ENCODE data around the gene PTAR1.
A peak's percentile ranks its signal among the peaks of the same experiment; 100 is the strongest.
"Not testable (repeated sequence)": the region's sequence is repeated elsewhere in the genome, so short reads cannot be mapped to it uniquely, and the experiment has no call there.

PTAR1 gene, protein sequence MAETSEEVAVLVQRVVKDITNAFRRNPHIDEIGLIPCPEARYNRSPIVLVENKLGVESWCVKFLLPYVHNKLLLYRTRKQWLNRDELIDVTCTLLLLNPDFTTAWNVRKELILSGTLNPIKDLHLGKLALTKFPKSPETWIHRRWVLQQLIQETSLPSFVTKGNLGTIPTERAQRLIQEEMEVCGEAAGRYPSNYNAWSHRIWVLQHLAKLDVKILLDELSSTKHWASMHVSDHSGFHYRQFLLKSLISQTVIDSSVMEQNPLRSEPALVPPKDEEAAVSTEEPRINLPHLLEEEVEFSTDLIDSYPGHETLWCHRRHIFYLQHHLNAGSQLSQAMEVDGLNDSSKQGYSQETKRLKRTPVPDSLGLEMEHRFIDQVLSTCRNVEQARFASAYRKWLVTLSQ

DNA sequence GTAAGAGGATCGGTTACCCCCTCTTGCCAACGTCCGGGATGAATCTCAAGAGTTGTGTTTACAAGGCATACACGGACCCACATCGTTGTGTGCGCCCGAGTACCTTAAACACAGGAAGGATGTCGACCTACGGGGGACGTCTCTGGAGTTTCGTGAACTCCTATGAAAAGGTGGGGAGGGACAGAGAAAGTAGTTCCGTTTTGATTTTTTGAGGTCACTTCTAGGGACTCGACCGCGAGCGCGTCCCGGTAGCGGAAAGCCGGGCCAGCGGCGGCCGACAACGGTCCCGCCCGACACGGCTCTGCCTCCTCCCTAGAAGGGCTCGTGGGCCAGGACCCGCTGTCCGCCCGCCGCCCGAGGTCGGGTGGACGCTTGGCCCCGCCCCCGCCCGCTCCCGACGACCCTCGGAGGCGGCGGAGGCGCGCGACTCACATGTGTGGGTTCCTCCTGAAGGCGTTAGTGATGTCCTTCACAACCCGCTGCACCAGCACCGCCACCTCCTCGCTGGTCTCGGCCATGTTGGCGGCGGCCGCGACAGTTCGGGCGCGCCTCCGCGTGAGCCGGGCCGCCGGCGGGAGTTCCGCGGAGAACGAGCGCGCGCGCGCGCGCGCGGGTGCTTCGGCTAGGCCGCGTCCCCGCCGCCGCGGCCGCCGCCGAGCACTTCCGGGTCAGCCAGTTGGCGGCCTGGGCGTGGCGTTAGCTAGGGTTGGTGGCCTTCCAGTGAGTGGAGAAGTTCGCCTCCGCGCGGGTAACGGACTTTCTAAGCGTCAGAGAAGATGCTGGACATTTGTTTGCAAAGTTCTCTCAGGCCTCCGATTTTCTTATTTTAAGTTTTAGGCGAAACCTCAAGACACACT lies at the start of gene PTAR1:
TSS of gene PTAR1 (minus strand) at position 591 of the 857 bp plus-strand sequence. CDS start at position 518, 73 bp downstream.
- peak; percentile 64 for DNase-seq

DNA sequence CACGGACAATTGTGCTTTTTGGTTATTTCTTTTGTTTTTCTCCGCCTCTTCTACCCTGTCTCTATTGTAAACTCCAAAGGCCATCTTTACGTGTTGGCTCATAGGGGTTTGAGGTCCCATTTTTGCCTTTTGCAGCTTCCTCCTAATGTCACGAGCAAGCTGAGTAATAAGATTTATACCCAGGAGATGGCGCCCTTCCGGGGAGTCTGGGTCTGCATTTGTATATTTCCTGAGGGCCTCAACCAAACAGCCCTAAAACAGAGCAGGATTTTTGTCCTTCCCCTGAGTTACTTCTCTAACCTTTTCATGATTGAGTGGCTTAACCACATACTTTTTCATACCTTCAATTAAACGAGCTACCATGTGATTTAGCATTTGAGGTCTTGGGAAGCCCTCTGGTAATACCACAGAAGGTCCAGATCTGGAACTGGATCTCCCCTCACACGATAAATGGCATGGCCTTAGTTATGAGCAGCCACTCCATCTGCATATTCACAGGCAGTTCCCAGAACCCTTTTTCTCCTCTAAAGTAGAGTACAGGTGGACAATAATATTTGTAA lies 49.6 kb upstream of the PTAR1 start:
- peak; percentile 10 for DNase-seq

DNA sequence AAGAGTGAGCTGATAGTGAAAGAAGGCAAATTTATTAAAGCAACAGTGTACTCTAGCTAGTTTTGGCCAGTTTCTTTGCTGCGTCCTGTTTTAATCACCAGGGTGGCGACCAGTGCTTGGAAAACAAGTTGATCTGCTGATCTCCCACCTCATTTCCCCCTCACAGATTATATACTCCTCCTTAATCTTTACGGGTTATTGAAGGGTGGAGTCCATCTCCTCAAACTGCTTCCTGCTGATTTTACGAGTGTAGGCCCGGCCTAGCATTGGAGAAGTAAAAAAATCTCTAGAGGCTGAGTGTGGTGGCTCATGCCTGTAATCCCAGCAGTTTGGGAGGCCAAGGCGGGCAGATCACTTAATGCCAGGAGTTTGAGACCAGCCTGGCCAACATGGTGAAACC lies 46.8 kb upstream of the PTAR1 start:
- no peak for DNase-seq

DNA sequence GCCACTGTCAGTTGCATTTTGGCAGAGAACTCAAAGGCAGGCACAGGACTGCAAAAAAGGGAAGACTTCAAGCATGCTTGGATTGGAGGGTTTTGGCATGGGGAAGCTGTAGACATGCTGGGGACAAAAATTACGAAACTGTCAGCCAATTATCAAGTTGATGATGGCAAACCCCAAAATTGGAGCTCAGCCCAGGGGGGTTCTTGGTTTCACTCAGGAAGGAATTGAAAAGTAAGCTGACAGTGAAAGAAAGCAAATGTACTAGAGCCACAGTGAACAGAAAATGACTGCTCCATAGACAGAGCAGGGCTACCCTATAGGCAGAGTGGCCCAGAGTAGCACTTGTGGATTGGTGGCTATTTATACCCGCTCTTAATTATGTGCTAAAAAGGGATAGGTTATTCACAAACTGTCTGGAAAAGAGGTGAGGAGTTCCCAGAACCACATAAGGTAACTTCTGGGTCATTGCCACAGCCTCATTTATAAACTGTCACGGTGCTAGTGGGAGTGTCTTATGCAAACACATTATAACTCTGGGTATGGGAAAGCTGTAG lies 46.2 kb upstream of the PTAR1 start:
- DNase-seq = no peak

DNA sequence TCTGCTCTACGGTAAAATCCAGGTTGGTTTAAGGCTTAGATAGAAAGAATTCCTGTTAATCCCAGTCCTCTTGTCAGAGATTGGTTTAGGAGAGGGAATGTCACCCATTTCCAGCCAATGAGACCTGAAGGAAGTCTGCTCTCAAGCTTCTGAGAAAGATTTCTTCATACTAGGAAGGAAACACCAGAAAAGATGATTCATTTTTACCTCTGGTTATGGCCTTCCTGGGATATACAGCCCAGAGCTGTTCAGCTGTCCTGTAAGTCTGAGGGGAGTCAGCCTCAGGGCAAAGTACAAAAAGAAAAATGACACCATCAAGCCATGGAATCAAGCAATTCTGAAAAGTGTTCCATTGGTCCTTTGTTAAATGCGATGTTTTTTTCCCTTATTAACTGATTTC lies 42.2 kb upstream of the PTAR1 start:
- no peak for DNase-seq

DNA sequence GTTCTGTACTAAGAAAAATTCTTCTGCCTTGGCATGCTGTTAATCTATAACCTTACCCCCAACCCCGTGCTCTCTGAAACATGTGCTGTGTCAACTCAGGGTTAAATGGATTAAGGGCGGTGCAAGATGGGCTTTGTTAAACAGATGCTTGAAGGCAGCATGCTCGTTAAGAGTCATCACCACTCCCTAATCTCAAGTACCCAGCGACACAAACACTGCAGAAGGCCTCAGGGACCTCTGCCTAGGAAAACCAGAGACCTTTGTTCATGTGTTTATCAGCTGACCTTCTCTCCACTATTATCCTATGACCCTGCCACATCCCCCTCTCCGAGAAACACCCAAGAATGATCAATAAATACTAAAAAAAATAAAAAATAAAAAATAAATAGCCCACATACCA lies 40.2 kb upstream of the PTAR1 start:
- not testable (repeated sequence) for DNase-seq

DNA sequence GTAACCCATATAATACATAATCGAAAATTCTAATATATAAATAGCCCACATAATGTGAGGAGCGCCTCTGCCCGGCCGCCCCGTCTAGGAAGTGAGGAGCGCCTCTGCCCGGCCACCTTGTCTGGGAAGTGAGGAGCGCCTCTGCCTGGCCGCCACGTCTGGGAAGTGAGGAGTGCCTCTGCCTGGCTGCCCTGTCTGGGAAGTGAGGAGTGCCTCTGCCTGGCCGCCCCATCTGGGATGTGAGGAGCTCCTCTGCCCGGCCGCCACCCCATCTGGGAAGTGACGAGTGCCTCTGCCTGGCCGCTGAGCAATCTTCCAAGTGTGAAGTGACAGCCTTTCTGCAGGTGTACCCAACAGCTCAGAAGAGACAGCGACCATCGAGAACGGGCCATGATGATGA lies 39.7 kb upstream of the PTAR1 start:
- not testable (repeated sequence) for DNase-seq

DNA sequence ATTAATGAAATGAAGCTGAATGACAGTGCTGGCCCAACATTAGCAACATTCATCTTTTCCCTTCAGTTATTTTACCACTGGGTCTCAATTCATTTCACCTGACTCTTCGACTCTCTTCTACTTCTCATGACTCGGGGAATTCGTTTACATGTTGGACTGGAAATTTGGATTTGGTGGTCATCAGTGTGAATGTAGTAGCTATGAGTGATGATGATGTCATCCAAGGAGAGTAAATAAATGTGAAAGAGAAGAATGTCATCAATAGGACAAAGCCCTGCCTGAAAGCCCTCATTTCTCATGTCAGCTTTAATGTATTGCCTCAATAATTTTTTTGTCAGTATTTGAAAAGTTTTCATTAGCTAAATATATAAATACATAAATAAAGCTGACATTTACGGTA lies 38.9 kb upstream of the PTAR1 start:
- DNase-seq = no peak

DNA sequence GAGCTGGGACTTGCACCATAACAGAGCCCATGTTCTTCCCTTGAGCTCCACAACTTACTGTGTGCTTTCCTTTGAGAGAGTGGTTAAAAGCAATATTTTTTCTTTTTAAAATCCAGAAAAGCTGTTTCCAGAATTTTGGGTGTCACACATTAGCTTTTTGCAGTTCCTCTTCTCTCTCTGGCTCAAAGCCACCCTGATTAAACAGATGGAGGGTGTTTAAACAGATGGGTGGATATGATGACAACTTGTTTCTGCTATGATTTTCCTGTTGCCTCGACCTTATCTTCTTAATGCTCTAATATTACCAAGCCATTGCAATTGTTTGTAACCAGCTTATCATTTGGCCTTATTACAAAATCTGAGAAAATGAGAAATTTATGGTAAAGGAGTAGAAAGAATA lies 37.9 kb upstream of the PTAR1 start:
- no peak for DNase-seq

DNA sequence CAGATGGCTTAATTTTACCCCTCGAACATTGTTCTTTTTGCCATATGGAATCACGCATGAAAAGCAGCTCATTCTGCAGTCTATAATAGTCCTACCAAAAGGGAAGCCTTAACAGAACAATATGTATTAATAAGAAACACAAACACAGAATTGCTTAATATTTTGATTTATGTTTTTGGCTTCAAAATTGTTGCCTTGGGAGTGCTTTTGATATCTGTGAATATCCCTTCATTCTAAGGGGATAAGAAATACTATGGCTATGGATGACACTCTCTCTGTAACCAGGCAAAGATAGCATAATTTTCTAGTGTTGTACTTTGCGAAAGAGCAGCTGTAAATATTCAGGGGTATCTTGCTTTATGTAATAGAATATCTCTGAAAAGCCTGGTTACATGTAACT lies 34.5 kb upstream of the PTAR1 start:
- DNase-seq = no peak

DNA sequence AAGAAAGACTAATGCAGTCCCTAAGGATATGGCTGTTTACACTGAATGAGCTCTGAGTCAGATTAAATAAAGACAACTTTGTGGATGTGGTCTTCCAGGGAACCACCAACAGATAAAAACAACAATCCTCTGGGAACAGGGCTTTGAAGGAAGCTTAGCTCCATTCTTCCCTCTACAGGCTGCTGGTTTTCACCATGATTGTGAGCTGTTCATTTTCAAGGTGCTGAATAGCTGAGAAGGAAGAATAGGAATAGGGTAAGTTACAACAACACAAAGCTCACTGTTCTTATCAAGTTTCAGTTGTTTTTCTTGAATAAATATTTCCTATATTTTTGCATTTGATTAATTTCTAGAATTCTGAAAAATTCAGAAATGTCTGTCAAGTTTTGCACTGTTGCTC lies 25.9 kb upstream of the PTAR1 start:
- DNase-seq = no peak

DNA sequence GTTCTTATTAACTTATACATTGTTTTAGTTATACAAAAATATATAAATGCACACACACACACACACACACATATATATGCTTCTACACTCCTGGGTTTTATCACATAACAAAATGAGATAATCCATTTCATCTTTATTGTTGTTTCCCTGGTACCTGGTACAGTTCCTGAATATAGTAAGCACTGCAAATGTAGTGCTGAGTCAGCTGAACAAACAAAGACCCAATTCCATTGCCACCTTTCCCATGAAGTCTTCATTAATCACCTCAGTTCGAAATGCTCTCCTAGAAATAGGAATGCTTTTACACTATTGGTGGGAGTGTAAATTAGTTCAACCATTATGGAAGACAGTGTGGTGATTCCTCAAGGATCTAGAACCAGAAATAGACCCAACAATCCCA lies 13.4 kb upstream of the PTAR1 start:
- no peak for DNase-seq

DNA sequence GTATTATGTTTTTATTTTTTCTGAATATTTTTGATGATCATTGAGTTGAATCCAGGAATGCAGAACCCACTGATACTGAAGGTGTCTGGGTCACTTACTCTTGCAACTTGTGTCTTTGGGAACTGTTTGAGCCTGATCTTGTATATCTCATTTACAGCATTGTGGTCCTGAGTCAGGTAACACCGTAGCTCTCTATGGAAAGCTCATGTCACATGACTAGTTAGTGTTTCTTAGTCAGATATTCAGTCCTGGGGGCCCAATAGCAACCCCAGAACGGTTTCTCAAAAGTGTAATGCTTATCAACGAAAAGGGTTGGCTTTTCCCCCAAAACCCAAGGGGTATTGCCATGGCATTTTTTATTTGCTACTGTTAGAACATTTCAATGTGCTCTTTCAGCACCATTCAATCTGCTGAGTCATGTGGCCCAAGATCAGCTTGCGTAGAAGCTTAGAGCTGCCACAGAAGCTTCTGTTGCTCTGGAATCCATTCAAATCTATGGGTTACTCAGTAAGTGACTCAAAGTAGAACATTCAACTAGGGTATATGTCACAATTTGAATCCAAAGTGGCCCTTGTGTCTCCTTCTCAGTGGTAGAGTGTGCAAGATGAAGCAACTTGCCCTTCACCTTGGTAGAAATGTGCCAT lies 12.1 kb upstream of the PTAR1 start:
- DNase-seq = peak; percentile 22

DNA sequence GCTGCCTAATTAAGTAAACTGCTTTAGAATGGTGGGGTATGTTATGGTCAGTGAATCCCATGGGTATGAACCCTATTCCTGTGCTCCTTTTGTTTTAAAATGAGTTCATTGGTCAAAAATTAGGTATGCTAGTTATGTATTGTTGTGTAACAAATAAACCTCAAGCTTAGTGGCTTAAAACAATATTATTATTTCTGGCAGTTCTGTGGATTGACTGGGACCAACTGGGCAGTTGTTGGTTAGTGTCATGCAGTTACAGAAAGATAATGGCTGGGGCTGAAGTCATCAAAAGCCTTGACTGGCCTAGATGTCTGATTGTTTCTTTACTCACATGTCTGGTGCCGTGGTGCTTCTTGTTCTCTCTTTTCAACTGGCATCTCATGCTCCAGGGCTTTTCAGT lies 8.9 kb upstream of the PTAR1 start:
- no peak for DNase-seq

DNA sequence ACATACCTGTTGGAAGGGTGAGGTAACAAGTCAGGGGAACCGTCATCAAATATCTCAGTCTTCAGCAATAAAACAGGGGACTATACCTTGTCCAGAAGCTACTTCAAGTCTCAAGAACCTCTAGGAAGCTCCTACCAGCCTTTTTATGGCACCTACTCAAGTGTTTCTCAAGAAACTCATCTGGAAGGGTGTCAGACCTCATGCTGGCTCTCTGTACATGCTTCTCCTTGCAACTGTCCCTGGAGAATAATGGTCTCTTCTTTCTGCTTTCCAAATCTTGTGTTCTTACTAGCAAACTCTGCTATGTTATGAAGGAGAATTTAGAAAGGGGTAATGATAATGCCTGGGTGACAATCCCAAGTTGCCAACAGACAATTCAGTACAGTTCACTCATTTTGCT lies 8.3 kb upstream of the PTAR1 start:
- DNase-seq = no peak

DNA sequence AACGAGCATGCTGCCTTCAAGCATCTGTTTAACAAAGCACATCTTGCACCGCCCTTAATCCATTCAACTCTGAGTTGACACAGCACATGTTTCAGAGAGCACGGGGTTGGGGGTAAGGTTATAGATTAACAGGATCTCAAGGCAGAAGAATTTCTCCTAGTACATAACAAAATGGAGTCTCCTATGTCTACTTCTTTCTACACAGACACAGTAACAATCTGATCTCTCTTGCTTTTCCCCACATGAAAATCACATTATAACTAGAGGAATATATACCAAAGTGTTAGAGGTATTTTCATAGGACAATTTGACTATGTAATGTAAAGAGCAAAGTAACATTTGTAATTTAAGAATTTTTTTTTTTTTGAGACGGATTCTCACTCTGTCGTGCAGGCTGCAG lies 4.1 kb upstream of the PTAR1 start:
- not testable (repeated sequence) for DNase-seq

DNA sequence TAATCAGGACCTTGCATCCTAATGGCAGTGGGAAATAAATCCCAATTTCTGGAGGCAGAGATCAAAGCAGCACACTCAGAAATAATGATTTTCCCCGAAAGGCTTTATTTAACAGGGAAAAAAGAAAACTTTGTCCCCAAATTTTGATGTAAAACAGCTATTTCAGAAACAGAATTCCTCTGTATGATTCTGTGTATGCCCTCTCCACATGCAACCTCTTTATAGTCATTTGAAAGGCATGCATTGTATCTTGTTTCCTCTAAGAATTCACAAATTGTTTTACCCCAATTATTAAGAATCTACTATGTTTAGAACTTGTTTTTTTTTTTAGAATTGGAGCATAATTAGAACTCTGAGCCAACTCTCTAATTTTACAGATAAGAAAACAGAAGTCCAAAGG lies 2.7 kb upstream of the PTAR1 start:
- no peak for DNase-seq

DNA sequence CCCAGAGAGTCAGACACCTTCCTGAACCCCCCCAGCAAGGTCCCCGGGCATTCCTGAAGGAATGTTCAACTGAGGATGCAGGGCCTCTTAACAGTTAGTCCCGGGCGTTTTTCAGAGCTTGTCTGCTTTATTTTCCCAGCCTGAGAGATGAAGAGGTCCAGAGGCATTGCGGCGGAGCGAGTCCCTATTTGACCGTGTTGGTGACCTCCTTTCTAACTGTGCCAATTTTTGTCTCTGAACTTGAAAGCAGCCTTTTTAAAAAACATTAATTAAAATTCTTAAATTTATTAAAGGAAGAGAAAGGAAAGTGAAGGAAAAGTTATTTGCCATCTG lies 433 bp upstream of the PTAR1 start:
- no peak for DNase-seq

DNA sequence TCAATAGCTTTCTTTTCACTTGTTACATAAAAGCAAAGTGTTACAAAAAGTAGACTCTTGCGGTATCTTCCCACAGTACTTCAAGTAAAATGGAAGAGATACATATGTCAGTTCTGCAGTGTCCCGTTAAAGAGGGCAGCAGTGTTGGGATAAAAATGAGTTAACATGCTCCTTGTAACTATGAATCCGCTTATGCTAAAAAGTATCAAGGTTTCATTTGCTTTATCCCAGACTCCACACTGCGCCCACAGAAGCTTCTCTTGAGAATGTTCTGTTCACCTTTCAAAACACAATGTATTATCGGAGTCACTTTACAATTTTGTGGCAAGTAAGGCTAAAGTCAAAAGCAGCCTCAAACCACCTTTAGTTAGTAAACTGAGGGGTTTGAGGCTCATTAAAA lies 790 bp downstream of the PTAR1 start:
- DNase-seq = no peak

DNA sequence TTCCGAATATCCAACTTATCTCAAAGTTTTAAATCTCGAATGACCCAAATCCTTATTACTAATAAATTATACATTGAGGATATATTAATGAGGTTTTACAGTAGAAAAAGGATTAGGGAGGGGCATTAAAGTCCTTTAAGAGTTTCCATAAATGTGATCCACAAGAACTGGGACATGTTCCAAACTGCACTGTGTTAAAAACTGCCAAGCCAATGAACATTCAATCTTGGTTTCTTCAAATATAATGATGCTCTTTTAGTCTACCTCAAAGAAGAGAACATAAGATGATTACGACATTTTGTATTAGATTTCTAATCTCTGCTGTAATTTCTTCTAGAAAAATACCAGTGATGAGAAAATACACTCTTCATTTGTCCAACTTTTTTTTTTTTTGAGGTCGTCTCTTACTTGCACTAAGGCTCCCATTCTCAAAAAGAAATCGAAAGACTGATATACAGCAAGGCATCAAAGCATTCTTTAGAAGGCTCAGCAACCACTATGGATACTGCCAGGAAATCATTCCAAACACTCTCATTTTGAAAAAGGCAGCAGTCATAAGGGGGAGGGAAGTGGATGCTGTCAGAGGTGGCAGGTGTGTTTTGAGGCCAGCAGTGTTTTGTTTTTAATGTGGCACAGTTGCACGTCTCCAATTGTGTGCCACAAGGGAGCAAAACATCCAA lies 1.7 kb downstream of the PTAR1 start:
- DNase-seq = no peak

DNA sequence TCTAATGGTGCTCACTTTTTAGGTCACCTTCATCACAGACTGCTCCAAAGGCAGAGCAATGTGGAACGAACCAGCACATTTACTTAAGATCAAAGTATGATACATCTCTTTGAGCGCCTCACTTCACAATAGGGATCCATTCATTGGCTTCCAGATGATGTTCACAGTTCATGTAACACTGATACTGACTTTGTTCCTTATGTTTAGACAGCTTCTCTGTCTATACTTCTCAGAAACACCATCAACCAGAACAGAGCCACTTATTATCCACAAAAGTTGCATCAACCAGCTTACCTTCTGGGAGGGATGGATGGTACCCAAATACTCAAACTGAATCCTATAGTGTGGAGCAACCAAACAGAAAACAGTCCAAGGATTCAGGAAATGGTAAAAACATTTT lies 4.6 kb downstream of the PTAR1 start:
- no peak for DNase-seq

DNA sequence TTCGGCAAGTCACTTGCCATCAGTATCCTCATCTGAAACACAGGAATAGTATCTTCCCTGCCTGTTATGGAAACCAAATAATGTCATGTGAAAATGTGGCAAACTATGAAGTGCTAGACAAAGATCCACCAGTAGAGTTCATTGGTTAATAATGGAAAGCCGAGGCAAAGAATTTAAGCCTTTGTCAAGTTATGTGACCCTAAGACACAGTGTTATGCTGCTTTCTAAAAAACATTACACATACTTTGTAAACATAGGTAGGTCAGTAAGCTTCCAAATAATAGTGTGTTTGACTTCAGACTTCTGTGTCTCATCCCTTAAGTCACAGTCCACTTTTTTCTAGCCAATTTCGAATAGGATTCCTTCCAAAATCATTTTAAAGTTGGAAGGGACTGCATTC lies 6.0 kb downstream of the PTAR1 start:
- DNase-seq = no peak

DNA sequence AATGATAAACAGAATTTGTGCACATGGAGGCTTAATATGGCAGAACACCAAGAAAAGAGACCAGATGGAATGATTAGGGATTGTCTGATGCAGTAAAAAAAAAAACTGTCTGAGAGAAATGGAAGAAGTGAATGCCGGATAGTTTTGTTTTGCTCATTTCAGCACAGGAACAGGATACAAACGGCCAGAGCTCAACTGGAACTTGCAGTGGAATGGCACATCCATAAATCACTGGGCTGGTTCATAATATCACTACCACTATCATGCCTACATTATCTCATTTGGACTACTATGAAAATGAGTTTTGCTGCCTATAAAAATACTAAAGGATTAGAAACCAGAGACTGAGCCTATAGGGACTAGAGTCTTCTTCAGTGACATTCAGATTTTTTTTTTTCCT lies 9.7 kb downstream of the PTAR1 start:
- DNase-seq = no peak
